Thyroid gland (tissue), 4 donors: ENCODE results near the gene DDN. TPM values are rescaled to one million over a fixed set of nuclear protein-coding genes. Genes with fewer than 3 reads are reported as not detected.

Source experiments
- DNase-seq, 2 donors: peaks; one replicate each; pipeline ENCODE4 v3.0.0-alpha.2; 2019
- H3K27ac ChIP-seq, 3 donors: fragments of 200-600 bp; sonication (generic); 1 replicate in 2 of 3; 2 replicates in 1 of 3; pipeline ENCODE4 v1.5.1; 2016 to 2019; ENCODE audit warnings: mild to moderate bottlenecking in 1 of 3, moderate library complexity in 1 of 3
- H3K27me3 ChIP-seq: fragments of 200-600 bp; sonication (generic); one replicate; pipeline ENCODE4 v1.5.1; 2019
- H3K36me3 ChIP-seq, 2 donors: fragments of 200-600 bp; sonication (generic); one replicate each; pipeline ENCODE4 v1.5.1; 2016 to 2019
- H3K4me1 ChIP-seq, 2 donors: fragments of 200-600 bp; sonication (generic); one replicate each; pipeline ENCODE4 v1.5.1; 2017 to 2019
- H3K4me3 ChIP-seq, 3 donors: fragments of 200-600 bp; sonication (generic); replicated peaks in 1 of 3; 1 replicate in 2 of 3; 2 replicates in 1 of 3; pipeline ENCODE4 v1.5.1; 2016; ENCODE audit warnings: mild to moderate bottlenecking in 1 of 3
- H3K9me3 ChIP-seq: fragments of 200-600 bp; sonication (generic); one replicate; pipeline ENCODE4 v1.5.1; 2017
- CTCF ChIP-seq, 6 experiments: fragments of 200-600 bp in 3 of 6; fragments of 450-650 bp in 3 of 6; sonication (generic) in 3 of 6; IDR thresholded peaks; one replicate each; pipeline ENCODE4 v1.5.1; 2016 to 2019; ENCODE audit warnings: antibody characterized with exemption in 6 of 6, mild to moderate bottlenecking in 2 of 6, inconsistent platforms in 1 of 6, moderate library complexity in 1 of 6
- POLR2A ChIP-seq, 2 donors: fragments of 450-650 bp; IDR thresholded peaks; one replicate each; pipeline ENCODE4 v1.6.1; 2017; ENCODE audit warnings: antibody characterized with exemption in 2 of 2, mild to moderate bottlenecking in 2 of 2, moderate library complexity in 1 of 2
- WGBS, 2 donors: methylation state at CpG; one replicate each; pipeline ENCODE4 v1.1.5; 2017; 5-methylcytosine and 5-hydroxymethylcytosine counted together
- intact Hi-C: fragments of 100-400 bp; cut with DNase I; formaldehyde crosslinking; loops from one replicate; pipeline ENCODE4 v1.15.1; 2023
- total RNA-seq, 4 donors: library from RNA; depleted of rRNA; stranded (reverse); fragments of >200 nt; gene quantifications; one replicate each; pipeline ENCODE4 v1.2.3, GENCODE V29; 2016

The DDN gene
- total RNA-seq, 4 donors from 2014 or later = 0.11 to 0.13 TPM; not detected in 2

- WGBS, 2 donors = 19 to 20% methylated on average over 21 to 22 of the region's 50 CpGs
- peak; percentile 50 to 62 for DNase-seq
- no peak overlapping the region for H3K27ac ChIP-seq
- H3K9me3 ChIP-seq = no peaks in the 10 kb centered on the region
- peaks cover 37 to 42% of the 10 kb centered on the region in 2 donors for H3K4me1 ChIP-seq
- H3K27me3 ChIP-seq = peaks cover 39% of the 10 kb centered on the region
- H3K4me3 ChIP-seq = peak overlapping the region in 1 of 3 donors; percentile 17
- no peaks in the 10 kb centered on the region for H3K36me3 ChIP-seq
- no peak for TF ChIP-seq POLR2A (IDR thresholded peaks at IDR 0.05)
- TF ChIP-seq CTCF (IDR thresholded peaks at IDR 0.05) = peak; percentile 47 to 85 (median 70)
- intact Hi-C loops = loop anchor here (5.0 kb wide), 1 partner anchor 40 kb away; no protein-coding TSS in a partner anchor
Observed at GRCh38 chr12:48977290-48978281, 21.6 kb downstream of the DDN start.

GRCh38 chr12:48973941-48974673 is 25.1 kb downstream of the DDN start:
- DNase-seq = peak; percentile 46
- H3K4me1 ChIP-seq = peaks cover 35 to 39% of the 10 kb centered on the region in 2 donors
- no peaks in the 10 kb centered on the region for H3K36me3 ChIP-seq
- no peak overlapping the region for H3K4me3 ChIP-seq
- H3K9me3 ChIP-seq = no peaks in the 10 kb centered on the region
- 15 to 19% methylated on average over 8 to 14 of the region's 19 CpGs for WGBS, 2 donors
- no peak overlapping the region for H3K27ac ChIP-seq
- TF ChIP-seq POLR2A (IDR thresholded peaks at IDR 0.05) = no peak
- TF ChIP-seq CTCF (IDR thresholded peaks at IDR 0.05) = peak in 5 of 6 experiments; percentile 10 to 64 (median 34)
- intact Hi-C loops = no loop called here
- H3K27me3 ChIP-seq = peaks cover 52% of the 10 kb centered on the region

- Histone ChIP-seq H3K27me3 (peaks cover 46% of the 10 kb centered on the region), H3K27ac (no peak overlapping the region)
- 12 to 21% methylated on average over 6 of the region's 12 CpGs for WGBS, 2 donors
Observed at GRCh38 chr12:48973531-48973930, 25.6 kb downstream of the DDN start.

GRCh38 chr12:48972952-48973483 is 26.2 kb downstream of the DDN start:
- peaks cover 41% of the 10 kb centered on the region for H3K27me3 ChIP-seq
- no peak overlapping the region for H3K27ac ChIP-seq
- no peaks in the 10 kb centered on the region for H3K36me3 ChIP-seq
- no peak overlapping the region for H3K4me3 ChIP-seq
- 30 to 33% methylated on average over 3 of the region's 3 CpGs for WGBS, 2 donors
- peaks cover 24 to 28% of the 10 kb centered on the region in 2 donors for H3K4me1 ChIP-seq
- H3K9me3 ChIP-seq = no peaks in the 10 kb centered on the region
- TF ChIP-seq CTCF (IDR thresholded peaks at IDR 0.05) = no peak
- TF ChIP-seq POLR2A (IDR thresholded peaks at IDR 0.05) = no peak
- DNase-seq = no peak
- intact Hi-C loops = no loop called here

More at GRCh38 chr12:48973531-48973930, 25.6 kb downstream of the DDN start:
- Histone ChIP-seq H3K4me3 (no peak overlapping the region), H3K4me1 (peaks cover 29 to 33% of the 10 kb centered on the region in 2 donors), H3K9me3 (no peaks in the 10 kb centered on the region), H3K36me3 (no peaks in the 10 kb centered on the region)
- TF ChIP-seq POLR2A (IDR thresholded peaks at IDR 0.05) (no peak), CTCF (IDR thresholded peaks at IDR 0.05) (no peak)
- intact Hi-C loops = no loop called here
- no peak for DNase-seq
